ENCODE data around the gene RAP1A.

- TF ChIP-seq CTCF (conservative IDR thresholded peaks at IDR 0.05) (no peak), EZH2 (IDR thresholded peaks at IDR 0.05; ENCODE audit: low read depth) (no peak)
Measured at GRCh38 chr1:111720274-111720976, 100.8 kb downstream of the RAP1A start.

Measured in PC-9 (cell line).